Measurements from ENCODE around the gene UROS.

DNA sequence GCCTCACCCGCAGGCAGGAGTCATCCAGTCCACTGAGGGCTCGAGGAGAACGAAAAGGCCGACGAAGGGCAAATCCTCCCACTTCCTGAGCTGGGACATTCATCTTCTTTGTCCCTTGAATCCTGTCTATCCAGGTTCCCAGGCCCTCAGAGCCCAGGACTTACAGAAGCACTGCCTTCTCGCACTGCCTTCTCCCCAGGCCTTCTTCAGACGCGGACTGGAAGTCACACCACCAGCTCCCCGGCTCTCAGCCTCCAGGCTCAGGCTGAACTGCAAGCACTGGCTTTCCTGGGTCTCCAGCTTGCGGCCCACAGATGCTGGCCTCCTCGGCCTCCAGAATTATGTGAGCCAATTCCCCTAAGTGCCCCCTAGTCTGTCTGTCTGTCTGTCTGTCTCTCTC lies 41.0 kb downstream of the UROS start:
- TF ChIP-seq, protein P1, sequence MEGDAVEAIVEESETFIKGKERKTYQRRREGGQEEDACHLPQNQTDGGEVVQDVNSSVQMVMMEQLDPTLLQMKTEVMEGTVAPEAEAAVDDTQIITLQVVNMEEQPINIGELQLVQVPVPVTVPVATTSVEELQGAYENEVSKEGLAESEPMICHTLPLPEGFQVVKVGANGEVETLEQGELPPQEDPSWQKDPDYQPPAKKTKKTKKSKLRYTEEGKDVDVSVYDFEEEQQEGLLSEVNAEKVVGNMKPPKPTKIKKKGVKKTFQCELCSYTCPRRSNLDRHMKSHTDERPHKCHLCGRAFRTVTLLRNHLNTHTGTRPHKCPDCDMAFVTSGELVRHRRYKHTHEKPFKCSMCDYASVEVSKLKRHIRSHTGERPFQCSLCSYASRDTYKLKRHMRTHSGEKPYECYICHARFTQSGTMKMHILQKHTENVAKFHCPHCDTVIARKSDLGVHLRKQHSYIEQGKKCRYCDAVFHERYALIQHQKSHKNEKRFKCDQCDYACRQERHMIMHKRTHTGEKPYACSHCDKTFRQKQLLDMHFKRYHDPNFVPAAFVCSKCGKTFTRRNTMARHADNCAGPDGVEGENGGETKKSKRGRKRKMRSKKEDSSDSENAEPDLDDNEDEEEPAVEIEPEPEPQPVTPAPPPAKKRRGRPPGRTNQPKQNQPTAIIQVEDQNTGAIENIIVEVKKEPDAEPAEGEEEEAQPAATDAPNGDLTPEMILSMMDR (IDR thresholded peaks at IDR 0.05; ENCODE audit: low read depth, low read length, poor library complexity, severe bottlenecking), result no peak
- no peak for TF ChIP-seq EZH2phosphoT487 (IDR thresholded peaks at IDR 0.05; ENCODE audit: borderline replicate concordance, low read length)
